ENCODE data around the gene SNRPB2.

The SNRPB2 gene

DNA sequence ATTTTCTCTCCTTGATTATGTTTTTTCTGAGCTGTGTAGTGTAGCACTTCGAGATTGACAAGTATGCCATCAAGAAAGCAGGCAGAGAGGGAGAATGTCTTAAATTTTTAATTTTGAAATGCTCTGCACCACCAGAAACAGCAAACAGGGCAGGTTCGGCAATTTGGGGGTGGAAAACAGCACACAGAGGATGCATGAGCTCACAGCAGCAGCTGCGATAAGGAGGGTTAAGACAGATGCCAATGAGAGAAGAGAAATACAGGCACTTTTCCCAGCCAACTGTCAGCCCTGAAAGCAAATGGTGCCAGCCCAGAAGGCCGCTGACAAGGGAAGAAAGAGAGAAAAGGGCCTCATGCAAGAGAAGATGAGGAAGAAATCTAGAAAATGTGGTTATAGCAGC lies 15.1 kb upstream of the SNRPB2 start:
- TF ChIP-seq, protein P1, sequence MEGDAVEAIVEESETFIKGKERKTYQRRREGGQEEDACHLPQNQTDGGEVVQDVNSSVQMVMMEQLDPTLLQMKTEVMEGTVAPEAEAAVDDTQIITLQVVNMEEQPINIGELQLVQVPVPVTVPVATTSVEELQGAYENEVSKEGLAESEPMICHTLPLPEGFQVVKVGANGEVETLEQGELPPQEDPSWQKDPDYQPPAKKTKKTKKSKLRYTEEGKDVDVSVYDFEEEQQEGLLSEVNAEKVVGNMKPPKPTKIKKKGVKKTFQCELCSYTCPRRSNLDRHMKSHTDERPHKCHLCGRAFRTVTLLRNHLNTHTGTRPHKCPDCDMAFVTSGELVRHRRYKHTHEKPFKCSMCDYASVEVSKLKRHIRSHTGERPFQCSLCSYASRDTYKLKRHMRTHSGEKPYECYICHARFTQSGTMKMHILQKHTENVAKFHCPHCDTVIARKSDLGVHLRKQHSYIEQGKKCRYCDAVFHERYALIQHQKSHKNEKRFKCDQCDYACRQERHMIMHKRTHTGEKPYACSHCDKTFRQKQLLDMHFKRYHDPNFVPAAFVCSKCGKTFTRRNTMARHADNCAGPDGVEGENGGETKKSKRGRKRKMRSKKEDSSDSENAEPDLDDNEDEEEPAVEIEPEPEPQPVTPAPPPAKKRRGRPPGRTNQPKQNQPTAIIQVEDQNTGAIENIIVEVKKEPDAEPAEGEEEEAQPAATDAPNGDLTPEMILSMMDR (IDR thresholded peaks at IDR 0.05; ENCODE audit: insufficient read depth, low read depth, low read length, missing control alignments): no peak
- no peak overlapping the region for H3K4me3 ChIP-seq (ENCODE audit: low read depth, low read length)
- no peak for DNase-seq (ENCODE audit: low read depth)

DNA sequence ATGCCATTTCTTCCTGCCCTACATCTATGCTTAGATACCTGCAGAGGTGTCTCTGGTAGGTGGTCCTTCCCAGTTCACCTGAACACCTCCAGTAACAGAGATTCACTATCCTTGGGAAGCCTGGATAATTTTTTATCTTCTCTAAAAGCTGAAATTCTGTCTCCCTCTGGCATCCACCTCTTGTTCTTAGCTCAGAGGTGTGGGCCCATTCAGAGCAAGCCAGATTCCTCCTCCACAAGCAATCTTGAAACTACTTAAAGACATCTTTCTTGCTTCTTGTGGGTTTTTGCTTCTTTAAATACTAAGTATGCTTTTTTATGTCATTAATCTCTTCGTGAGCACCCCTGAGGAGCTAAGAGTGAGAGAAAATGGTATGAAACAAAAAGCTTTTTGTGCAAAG lies 10.4 kb upstream of the SNRPB2 start:
- no peak for DNase-seq (ENCODE audit: low read depth)
- TF ChIP-seq, protein P1 (IDR thresholded peaks at IDR 0.05; ENCODE audit: insufficient read depth, low read depth, low read length, missing control alignments): no peak
- H3K4me3 ChIP-seq (ENCODE audit: low read depth, low read length): no peak overlapping the region

DNA sequence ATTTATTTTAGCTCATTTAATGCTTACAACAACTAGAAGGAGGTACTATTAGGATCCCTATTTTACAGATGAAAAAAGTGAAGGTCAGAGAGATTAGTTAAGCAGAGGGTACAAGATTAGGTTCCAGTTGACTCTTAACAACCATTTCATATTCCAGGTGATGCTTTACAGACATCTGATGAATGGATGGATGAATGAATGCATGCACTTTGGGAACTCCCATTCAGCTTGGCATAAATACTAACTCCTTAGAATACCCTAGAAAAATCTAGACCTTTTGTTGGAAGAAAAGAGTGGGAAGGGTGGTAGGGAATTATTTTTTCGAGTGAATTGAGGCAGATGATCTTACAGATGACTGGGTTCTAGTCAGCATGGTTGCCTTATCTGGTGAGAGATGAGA lies 746 bp upstream of the SNRPB2 start:
- TF ChIP-seq, protein P1 (IDR thresholded peaks at IDR 0.05; ENCODE audit: insufficient read depth, low read depth, low read length, missing control alignments): no peak
- H3K4me3 ChIP-seq (ENCODE audit: low read depth, low read length): peak overlapping the region; percentile 82
- DNase-seq (ENCODE audit: low read depth): no peak

DNA sequence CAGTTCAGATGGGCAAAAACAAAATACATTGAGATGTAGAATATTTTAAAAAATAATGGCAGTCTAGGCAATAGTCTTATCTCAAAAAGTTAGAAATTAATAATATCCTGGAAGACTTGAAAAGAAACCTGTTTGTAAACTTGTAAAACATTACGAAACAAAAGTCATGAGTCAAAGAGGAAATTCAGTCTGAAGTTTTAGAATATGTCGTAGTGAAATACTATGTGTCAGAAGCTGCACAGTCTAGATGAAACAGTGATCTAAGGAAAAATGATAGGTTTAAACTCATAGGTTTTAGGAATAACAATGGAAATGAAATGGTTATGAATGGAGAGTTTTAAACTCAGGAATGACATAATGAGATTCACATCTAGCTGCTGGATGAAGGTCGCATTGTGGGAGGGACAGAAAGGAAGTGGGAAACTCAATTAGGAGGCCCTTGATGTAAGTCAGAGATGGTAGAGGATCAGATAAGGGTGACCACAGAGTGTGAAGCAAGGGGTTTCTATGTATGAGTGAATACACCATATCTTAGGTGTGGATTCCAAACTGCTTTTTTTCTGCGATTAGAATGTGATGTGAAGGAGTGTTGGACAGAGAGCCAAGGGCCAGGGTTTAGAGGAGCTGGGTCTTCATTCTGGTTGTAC lies 2.8 kb downstream of the SNRPB2 start:
- TF ChIP-seq, protein P1 (IDR thresholded peaks at IDR 0.05; ENCODE audit: insufficient read depth, low read depth, low read length, missing control alignments): no peak
- DNase-seq (ENCODE audit: low read depth): no peak

DNA sequence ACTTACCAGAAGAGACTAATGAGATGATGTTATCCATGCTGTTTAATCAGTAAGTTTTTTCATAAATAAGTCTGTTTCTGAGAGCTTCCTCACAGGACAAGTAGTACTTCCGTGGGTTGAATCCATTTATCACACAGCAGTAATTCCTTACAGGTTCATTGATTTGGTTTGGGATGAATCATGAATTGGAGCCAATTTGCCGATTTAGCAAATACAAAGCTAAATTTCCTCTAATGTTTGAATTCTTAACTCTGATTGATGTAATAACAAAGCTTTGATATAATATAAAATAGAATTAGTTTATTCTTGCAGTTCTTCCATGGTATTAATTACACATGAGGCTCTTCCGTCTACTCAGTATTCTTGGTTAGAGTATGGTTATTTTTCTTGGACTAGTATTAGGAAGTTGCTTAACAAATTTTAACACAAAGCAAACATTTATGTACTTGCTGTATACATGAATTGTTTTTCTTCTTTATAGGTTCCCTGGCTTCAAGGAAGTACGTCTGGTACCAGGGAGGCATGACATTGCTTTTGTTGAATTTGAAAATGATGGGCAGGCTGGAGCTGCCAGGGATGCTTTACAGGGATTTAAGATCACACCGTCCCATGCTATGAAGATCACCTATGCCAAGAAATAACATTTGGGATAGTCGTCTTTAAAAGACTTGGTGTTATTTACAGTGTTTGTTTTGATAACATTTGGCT lies 10.7 kb downstream of the SNRPB2 start:
- TF ChIP-seq, protein P1 (IDR thresholded peaks at IDR 0.05; ENCODE audit: insufficient read depth, low read depth, low read length, missing control alignments): no peak
- H3K4me3 ChIP-seq (ENCODE audit: low read depth, low read length): no peak overlapping the region
- DNase-seq (ENCODE audit: low read depth): no peak

More for the DNA sequence above, 2.8 kb downstream of the SNRPB2 start:
- no peak overlapping the region for H3K4me3 ChIP-seq (ENCODE audit: low read depth, low read length)

DNA sequence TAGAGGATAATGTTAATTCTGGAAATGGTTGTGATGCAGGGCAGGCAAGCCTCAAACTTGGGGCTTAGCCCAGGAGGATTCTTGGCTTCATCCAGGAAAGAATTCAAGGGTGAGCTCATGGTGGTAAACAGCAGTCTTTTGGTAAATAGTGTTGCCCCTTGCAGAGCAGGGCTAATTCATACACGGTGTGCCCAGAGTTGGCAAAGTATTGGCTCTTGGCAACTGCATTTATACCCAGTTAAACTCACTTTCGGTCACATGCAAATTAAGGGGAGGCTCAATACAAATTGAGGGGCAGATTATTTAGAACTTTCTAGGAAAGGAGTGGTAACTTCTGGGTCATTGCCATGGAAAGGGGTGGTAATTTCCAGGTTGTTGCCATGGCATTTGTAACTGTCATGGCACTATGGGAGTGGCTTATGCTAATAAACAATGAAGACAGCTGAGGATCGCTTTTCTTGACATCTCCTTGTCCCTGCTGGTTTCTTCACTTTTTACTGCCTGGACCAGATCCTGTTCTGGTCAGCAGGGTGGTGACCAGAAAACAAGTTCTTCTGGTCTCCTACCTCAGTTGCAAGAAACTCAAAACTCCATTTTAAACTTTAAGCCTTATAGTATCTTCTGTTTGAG lies 14.5 kb downstream of the SNRPB2 start:
- TF ChIP-seq, protein P1 (IDR thresholded peaks at IDR 0.05; ENCODE audit: insufficient read depth, low read depth, low read length, missing control alignments): no peak
- DNase-seq (ENCODE audit: low read depth): no peak

More for the DNA sequence above, 14.5 kb downstream of the SNRPB2 start:
- H3K4me3 ChIP-seq (ENCODE audit: low read depth, low read length): no peak overlapping the region
